Esophagus squamous epithelium (tissue), 4 donors: ENCODE measurements around the gene TLNRD1.

Experiments
- CTCF ChIP-seq, 6 experiments: fragments of 450-650 bp in 4 of 6; fragments of 200-600 bp in 2 of 6; sonication (generic) in 2 of 6; IDR thresholded peaks; one replicate each; pipeline ENCODE4 v1.5.1; 2016 to 2019; ENCODE audit warnings: antibody characterized with exemption in 6 of 6, mild to moderate bottlenecking in 4 of 6, moderate library complexity in 4 of 6
- POLR2A ChIP-seq, 4 donors: fragments of 450-650 bp; IDR thresholded peaks; one replicate each; pipeline ENCODE4 v1.6.1; 2017; ENCODE audit warnings: antibody characterized with exemption in 4 of 4, mild to moderate bottlenecking in 4 of 4, moderate library complexity in 3 of 4

GRCh38 chr15:81024936-81025335 lies 24.2 kb downstream of the TLNRD1 start:
- TF ChIP-seq CTCF (IDR thresholded peaks at IDR 0.05) (no peak), POLR2A (IDR thresholded peaks at IDR 0.05) (no peak)
